ENCODE data around the gene ZNF469.
A peak's percentile ranks its signal among the peaks of the same experiment; 100 is the strongest.

Gene ZNF469

DNA sequence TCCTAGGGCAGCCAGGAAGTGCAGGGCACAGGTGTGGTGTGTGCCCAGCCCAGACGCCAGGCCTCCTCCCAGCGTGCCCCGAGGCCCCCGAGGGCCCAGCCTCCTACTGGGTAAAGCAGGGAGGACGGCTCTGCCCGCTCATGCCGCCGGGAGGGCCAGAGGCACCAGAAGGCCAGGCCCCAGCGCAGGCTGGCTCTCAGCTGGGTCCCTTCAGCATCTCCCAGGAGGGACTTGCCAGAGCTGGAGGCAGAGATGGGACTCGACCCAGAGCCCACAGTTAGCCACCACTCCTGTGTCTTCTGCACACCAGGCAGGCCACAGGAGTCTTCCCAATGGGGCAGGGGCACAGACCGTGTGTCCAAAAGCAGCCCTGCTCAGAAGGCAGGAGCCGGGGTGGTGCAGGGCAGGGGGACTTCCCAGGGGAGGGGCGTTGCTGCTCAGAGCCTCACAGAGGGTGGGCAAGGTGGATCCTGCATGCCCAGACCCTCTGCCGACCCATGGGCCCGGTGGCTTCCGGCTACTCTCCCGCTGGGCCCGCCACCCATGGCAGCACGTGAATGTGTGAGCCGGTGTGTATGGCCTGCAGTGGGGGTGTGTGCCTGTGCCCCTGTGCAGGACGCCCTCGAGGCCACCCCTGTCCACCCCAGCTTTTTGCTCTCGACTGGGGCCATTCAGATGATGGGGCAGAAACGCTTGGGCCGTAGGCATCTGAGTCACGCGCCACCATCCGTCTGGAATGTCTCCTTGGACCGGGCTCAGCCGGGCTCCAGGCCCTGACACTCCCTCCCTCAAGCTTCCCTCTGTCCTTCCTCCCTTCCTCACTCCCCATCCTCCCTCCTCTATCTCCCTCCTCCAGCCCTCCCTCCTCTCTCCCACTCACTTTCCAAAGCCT, 5.7 kb upstream of the ZNF469 start:
- peak; percentile 79 for DNase-seq (ENCODE audit: low spot score)
- peak; percentile 5 for FAIRE-seq

DNA sequence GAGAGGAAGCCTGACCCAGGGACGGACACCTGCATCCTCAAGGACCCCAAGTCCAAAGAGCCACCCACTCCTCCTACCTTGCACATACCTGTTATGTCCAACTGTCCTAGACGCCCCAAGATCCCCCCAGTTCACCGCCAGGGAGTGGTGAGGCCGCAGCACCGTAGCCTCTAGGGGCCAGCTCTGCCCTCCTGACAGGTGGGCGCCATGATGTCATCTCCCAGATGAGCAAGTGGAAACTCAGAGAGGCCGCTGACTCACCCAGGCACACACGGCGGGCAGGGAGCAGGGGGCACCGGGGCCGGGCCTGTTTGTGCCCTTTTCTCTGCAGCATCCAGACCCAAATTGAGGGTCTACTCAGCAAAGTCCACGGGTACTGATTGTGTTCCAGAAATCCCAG, 4.8 kb upstream of the ZNF469 start:
- DNase-seq (ENCODE audit: low spot score) (peak; percentile 63), FAIRE-seq (no peak)

DNA sequence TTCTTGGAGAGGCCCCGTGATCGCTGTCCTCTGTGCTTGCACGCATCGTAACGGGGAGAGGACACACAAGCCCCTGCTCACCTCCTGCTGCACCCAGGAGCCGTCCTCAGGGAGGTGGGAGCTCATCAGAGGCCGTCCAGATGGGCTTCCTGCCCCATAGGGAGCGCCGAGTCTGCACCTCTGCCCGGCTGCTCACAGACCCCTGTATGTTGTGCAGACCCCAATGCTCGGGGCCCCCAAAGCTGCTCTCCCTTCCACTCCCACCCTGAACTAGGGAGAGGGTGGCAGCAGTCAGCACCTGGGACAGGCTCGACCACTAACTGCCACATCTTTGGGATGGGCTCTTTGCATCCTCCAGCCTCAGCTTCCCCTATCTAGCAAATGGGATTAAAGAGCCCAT, 4.4 kb upstream of the ZNF469 start:
- FAIRE-seq: no peak

DNA sequence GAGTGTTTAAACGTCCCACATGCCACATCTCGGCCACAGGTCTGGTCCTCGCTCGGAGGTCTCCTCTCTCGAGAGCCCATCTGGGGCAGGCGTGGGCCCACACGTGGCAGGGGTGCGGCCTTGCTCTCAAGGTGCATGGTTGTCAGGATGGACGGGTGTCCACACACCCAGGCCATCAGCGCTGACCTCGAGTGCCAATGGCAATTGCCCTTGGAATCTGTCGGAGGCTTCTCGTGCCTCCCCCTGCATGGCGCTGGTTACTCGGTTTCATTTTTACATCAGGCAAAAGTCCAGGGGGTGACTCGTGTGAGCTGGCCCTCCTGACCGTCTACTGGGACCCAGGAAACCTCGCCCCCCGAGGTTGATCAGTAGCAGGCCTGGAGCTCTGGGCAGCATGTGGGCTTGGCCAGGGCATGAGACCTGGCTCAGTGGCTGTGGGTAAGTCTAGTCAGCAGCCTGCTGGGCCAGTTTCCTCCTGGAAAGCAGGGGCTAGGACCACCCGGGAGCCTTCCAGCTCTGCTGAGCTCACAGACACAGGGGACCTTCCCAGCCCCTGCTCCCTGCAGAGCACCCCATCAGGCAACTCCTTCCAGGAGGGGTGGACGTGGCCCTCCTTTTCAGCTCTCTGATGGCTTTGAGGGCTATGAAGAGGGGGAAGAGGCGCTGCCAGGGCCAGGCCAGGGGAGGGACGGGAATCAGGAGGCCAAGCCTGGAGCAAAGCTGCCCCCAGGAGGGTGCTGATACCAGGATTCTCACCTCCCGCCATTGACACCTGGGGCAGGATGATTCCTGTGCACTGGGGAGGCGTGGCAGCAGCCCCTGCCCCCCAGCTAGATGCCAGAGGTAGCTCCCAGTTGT, 3.7 kb upstream of the ZNF469 start:
- FAIRE-seq (no peak), DNase-seq (ENCODE audit: low spot score) (no peak)

More for the DNA sequence above, 4.4 kb upstream of the ZNF469 start:
- no peak for DNase-seq (ENCODE audit: low spot score)

DNA sequence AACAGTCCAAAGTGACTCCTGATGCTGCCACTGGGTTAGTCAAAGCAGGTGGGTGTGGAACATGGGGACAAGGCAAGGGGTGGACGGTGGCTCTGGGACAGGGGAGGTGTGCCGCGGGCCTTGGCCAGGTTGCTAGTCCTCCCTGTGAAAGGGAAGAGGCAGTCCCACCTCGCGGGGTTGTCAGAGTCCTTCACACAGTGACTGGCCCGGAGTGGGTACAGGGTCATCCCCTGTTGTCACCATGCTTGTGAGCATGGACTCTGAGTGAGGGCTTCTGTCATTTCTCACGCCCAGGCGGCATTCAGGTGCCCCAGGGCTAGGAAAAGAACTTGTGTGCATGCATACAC, 3.1 kb upstream of the ZNF469 start:
- FAIRE-seq (no peak), DNase-seq (ENCODE audit: low spot score) (no peak)

DNA sequence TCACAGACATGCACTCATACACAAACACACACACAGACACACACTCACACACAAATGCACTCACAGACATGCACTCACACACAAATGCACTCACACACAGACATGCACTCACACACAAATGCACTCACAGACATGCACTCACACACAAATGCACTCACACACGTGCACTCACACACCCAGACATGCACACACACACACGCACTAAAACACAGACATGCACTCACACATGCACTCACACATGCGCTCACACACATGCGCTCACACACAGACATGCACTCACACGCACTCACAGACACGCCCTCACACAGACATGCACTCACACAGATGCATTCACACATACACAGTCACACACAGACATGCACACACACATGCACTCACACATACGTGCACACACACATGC, 2.7 kb upstream of the ZNF469 start:
- FAIRE-seq (no peak), DNase-seq (ENCODE audit: low spot score) (no peak)

DNA sequence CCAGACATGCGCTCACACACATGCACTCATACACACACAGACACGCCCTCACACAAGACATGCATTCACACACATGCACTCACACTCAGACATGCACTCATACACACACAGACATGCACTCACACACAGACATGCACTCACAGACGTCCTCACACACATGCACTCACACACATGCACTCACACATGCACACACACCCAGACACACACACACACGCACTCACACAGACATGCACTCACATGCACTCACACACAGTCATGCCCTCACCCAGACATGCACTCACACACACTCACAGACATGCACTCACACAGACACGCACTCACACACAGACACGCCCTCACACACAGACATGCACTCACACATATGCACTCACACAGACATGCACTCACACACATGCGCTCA, 2.1 kb upstream of the ZNF469 start:
- no peak for DNase-seq (ENCODE audit: low spot score)
- FAIRE-seq: no peak

DNA sequence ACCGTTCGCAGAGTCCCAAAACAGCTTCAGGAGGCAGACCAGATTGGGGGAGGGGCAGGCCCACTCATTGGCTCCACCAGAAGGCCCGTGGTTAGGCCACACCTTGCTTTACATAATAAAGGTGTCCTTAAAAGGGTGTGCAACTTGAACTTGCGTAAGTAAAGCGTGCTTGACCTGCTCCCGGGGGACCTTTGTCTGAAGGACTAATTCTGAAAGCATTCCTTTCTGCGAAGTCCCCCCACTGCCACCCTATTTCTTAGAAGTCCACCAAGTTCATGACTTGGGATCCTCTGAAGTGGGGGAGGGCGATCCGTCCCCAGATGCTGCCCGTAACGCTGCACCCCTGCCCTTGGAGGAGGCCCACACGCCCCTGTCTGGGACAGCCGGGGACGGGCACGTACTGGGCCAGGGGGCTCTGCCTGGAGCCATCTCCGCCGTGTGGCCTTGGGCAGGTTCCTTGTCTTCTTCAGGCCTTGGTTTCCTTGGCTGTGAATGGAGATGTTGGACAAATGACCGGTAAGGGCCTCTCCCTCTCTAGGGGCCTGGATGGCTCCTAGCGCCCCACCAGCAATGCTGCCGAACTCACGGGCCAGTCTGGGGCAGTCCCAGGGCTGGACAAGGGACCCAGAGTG, 823 bp upstream of the ZNF469 start:
- FAIRE-seq (no peak), DNase-seq (ENCODE audit: low spot score) (no peak)

DNA sequence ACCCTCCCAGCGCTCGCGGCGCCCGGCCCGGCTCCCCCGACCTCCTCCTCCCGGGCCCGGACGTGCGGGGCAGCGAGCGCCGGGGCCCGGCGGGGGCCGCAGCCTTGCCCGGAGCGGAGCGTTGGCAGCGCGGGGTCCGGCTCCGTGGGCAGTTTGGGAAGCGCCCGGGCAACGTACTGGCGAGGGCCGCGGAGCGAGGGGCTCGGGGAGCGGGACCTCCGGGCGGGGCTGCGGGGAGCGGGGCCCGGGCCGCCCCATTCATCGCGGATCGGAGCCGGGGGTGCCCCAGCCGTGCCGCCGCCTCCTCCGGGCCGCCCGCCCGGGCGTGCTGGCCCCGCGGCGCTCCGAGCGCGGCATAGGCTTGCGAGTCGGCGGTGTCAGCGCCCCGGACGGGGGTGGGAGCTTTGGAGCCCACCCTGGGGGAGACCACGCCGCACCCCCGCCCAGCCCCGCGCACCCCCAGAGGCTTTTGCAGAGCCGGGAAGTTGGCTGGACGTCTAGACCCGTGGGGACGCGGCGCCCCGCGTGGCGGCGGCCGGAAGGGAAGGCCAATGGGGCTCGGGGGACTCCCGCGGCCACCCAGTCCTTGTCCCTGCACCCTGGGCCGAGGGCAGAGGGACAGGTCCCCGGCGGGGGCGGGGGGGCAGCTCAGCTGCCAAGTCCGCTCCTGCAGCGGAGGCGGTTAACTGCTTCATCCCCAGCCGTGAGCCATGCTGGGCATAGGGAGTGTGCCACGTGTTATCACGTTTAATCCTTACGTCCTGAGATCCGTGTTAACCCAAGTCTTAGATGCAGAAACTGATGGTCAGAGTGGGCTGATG, 852 bp downstream of the ZNF469 start:
- FAIRE-seq (no peak), DNase-seq (ENCODE audit: low spot score) (peak; percentile 73)

DNA sequence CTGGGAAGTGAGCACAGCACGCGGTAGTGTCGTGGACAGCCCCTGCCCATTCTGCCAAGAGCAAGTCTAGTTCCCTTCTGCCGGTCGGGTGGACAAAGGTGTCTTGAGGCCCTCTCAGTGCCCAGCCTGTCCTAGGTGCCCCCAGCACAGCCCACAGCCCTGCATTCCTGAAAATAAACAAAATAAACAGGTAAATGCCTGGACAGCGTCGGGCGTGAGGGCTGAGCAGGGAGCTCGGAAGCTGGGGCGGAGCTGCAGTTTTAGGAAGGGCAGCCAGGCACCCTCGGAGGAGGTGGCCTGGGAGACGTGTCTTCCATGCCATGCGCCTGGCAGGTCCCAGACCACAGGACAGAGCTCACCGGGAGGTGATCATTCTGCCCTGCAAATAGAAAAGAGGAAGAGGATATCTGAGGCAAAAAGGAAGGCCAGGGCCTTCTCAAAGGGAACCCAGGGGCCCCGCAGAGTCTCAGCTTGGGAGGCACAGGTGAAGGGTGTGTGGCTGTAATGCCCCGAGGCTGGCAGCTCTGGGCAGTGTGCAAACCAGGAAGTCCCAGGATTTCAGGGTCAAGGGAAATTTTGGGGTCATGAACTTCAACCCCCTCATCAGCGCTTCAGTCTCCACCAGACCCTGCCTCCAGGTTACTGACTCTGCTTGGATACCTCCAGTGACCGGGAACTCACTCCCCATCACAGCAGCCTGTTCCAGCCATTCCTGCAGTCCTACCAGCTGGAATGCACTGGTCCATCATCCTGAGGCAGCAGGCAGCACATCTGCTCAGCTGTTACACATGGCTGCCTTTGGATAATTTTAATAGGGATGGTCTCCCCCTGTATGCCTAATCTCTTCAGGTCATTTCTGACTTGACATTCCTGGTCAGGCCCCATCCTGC, 1.7 kb downstream of the ZNF469 start:
- no peak for FAIRE-seq
- DNase-seq (ENCODE audit: low spot score): no peak

DNA sequence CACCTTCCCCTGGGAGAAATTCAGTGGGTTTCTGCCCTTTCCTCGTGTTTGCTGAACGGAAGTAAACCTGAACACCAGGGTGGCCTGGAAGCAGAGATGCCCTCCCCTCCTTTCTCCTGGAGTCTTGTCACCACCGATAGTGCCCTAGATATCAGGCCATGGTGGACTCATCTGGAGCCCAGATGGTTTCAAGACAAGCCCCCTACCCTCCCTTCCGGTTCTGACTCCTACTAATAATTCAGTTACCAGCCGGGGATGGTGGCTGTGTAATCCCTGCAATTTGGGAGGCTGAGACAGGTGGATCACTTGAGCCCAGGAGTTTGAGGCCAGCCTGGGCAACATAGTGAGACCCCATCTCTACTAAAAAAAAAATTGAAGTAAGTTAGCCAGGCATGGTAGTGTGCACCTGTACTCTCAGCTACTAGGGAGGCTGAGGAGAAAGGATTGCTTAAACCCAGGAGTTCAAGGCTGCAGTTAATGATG, 2.4 kb downstream of the ZNF469 start:
- FAIRE-seq: no peak
- no peak for DNase-seq (ENCODE audit: low spot score)

DNA sequence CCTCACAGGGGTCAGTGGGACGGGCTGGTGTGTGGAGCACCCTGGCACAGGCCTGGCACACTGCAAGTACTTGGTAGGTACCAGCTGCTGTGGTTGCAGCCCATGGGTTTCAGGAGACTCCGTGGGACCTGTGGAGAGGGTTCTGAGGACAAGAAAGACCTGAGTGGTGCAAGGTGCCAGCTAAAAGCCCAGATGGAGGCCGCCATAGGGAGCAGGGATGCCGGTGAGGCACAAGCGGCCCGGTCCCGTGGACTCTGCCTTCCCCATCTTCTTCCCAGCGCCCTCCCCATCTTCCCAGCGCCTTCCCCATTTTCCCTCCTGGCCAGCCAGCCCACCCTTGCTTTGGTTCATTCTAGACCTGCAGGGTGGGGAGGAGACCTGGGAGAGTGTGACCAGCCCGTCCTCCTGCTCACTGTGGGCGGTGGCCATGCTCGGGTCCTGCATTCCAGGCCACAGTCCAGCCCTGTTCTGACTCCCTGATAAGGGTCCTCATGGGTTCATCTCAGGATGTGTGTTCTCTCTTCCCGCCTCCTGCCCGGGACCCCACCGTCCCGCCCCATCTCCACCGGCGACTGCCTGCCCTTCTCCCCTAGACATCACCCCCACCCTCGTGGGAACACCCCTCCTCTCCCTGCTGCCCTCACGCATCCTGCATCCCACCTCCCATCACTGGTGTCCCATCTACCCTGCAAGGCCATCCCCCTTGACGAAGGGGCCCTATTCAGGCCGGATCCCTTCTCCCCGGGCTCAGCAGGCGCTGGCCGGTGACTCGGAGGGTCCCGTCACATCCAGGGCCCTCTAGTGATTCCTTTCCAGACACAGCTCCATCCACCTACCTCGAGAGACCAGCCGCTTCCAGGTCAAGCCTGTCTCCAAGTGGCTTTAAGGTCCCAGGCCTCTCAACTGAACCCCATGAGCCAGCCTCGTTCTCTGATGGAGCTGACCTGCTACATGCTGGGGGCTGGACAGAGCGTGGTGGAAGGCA, 3.4 kb downstream of the ZNF469 start:
- no peak for FAIRE-seq
- no peak for DNase-seq (ENCODE audit: low spot score)

DNA sequence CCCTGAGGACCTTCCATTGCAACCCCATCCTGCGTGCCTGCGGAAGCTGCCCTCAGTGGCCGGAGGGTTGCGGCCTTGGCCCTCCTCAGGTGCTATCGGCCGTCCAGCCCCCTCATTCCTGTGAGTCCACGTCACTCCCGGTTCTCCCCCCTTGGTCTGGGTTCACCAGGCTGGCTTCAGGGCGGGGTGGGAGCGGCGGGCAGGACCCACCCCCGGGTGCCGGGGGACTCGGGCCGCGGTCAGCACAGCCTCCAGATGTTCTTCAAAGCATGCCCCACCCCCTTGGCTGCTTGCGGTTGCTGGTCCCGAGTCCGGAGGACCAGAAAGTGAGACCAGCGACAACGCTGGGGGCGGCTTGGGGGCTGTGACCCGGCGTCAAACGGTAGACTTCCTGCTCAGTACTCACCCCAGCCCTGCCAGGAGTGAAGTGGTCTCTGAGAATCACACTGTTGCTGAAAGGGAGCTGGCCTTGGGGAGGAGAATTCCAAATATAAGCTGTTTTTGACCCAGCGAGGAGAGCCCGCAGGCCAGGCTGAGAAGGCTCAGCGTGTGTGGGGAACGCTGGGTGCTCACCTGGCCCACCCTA, 4.5 kb downstream of the ZNF469 start:
- FAIRE-seq: no peak
- DNase-seq (ENCODE audit: low spot score): no peak

DNA sequence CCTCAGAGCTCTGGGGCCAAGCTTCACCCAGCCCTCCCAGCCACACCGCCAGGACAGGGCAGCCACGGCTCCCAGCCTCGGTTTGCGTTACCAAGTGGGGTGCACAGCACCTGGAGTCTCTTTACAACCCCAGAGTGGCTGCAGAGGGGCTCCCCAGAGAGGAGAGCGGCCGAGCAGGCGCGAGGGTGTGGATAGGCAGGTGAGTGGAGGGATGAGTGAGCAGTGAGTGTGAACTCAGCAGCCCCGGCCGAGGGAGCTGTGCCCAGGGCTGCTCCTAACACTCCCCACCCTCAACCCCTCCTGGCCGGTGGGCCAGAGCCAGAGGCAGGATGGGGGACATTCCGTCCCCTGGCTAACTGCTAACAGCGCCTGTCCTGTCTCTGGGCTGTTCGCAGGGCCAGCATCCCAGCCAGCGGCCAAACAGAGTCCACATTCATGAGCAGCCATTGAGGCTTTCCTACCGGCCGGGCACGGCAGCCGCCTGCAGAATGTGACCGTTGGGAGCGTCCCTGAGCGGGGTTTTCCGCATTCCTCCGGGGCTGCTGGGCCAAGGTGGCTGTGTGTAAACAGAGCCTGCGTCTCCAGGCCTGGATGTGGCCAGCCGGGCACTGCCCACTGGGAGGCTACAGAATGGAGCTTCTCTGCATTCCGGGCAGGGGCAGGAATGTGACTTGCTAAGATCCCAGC, 5.3 kb downstream of the ZNF469 start:
- FAIRE-seq: no peak
- peak; percentile 62 for DNase-seq (ENCODE audit: low spot score)

DNA sequence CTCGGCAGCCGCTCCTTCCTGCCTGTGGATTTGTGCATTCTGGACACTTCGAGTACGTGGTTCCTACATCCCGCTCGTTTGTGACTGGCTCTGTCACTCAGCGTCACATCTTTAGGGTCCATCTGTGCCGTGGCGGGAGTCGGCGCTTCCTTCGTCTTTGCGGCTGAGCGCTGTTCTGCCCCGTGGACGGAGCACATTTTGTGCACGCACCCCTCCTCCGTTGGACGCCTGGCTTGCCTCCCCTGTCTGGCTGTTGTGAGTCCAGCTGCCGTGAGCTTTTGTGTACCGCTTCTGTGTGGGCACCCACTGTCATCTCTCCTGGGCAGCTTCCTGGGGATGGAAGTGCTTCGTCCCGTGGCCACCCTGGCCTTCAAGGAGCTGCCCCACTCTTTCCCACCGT, 6.4 kb downstream of the ZNF469 start:
- FAIRE-seq (no peak), DNase-seq (ENCODE audit: low spot score) (no peak)

DNA sequence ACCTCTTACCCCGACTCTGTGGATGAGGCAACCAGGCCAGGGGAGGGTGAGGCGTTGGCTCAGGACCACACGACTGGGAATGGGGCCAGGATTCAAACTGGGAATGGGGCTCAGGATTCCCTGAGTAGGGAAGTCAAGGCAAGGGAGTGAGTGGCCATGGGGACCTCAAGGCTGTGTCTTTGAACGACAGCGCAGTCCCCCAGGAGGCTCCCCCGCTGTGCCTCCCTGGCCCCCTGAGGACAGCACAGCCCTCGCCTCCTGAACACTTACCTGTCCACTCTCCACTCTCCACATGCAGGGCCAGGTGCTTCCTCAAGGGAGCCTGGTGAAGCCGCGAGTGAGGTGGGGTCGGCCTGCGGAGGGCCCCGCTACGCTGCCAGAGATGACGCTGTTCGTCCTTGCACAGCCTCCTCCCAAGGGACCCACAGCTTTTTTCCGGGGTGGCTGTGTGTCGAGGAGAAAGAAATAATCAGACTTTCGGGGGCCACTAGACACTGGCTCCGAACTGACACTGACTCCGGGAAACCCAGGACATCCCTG, 6.9 kb downstream of the ZNF469 start:
- FAIRE-seq: no peak
- DNase-seq (ENCODE audit: low spot score): no peak

DNA sequence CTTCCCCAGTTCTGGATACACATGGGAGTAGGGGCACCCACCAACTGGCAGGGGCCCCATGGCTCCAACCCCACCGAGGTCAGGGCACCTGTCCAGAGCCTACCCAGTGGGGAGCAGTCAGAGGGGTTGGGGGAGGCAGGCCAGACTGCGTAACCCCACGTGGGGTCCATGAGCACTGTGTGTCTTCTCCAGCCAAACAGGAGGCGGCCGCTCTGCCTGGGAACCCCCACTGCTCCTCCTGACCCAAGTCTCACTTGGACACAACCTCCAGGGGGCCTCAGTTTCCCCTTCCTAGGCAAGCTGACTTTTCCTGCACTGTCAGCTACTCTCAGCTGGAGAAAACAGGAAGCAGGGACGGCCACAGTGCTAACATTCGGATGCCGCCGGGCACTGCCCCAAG, 7.5 kb downstream of the ZNF469 start:
- FAIRE-seq: no peak
- DNase-seq (ENCODE audit: low spot score): no peak

DNA sequence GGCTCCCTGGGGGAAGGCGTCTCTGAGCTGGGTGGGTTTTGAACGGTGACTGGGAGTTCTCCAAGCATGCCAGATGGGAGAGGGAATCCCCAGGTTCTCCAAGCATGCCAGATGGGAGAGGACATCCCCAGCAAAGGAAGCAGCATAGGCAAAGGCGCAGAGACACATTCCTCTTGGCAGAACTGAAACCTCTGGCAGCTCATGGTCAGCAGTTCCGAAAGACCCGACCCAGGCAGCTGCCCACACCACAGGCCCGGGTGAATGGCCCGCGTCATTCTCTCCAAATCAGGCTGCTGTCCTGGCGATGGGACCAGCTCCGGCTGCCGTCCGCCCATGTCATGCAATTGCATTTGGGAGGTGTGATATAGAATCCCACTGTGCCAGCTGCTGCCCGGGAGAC, 8.0 kb downstream of the ZNF469 start:
- no peak for DNase-seq (ENCODE audit: low spot score)
- no peak for FAIRE-seq

Data from urothelium cell line (cell line).